Stimulated activated memory B cell treated with anti-CD40 and anti-IgM and Interleukin-4, amounts not matched to agents 10 μg/mL and 1 μg/mL and 100 μg/mL, for 72 hours (primary cell): Measurements from ENCODE around the gene USF2.

ENCODE experiments used
- ATAC-seq: fragments of 150-1000 bp; cut with Tn5 transposase; 2 replicates; pipeline ENCODE4 v1.10.0; 2021
- H3K27ac Mint-ChIP-seq: one replicate; pipeline ENCODE4 v1.8.0; 2022; ENCODE audit warnings: mild to moderate bottlenecking, mixed read lengths
- H3K27me3 Mint-ChIP-seq: one replicate; pipeline ENCODE4 v1.8.0; 2022; ENCODE audit warnings: mixed read lengths
- H3K36me3 Mint-ChIP-seq: one replicate; pipeline ENCODE4 v1.8.0; 2022; ENCODE audit warnings: mixed read lengths
- H3K4me1 Mint-ChIP-seq: one replicate; pipeline ENCODE4 v1.8.0; 2022; ENCODE audit warnings: mixed read lengths
- H3K4me3 Mint-ChIP-seq: one replicate; pipeline ENCODE4 v1.8.0; 2022; ENCODE audit warnings: mild to moderate bottlenecking, moderate library complexity, mixed read lengths
- H3K9me3 Mint-ChIP-seq: one replicate; pipeline ENCODE4 v1.8.0; 2022; ENCODE audit warnings: mixed read lengths

USF2 gene

DNA sequence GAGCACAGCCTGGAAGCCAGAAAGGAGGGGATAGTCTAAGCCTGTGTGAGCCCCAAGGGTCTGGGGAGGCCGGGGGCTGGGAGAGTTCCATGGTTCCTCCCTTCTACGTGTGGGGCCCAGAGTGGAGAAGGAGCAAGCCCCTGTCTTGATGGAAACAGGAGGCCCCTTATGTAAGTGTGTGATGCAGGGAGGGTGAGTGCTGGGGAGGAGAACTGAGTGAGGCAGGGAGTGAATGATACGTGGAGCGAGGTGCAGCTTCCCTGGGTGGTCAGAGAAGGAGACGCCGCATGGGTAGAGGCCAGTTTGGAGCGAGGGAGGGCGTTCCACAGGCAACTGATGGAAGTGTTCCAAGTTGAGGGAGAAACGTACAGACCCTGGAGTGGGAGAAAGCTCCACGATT, 39.2 kb downstream of the USF2 start:
- Mint-ChIP-seq H3K36me3 (no peaks in the 10 kb centered on the region), H3K27ac (no peak overlapping the region), H3K4me3 (no peak overlapping the region), H3K9me3 (no peaks in the 10 kb centered on the region), H3K27me3 (no peaks in the 10 kb centered on the region), H3K4me1 (peaks cover 48% of the 10 kb centered on the region)
- ATAC-seq = no peak

GRCh38 chr19:35308910-35309309, 40.1 kb downstream of the USF2 start:
- no peak for ATAC-seq
- no peak overlapping the region for H3K4me3 Mint-ChIP-seq
- no peaks in the 10 kb centered on the region for H3K36me3 Mint-ChIP-seq
- peaks cover 53% of the 10 kb centered on the region for H3K4me1 Mint-ChIP-seq
- H3K27ac Mint-ChIP-seq = peak overlapping the region; percentile 14
- H3K27me3 Mint-ChIP-seq = no peaks in the 10 kb centered on the region
- H3K9me3 Mint-ChIP-seq = no peaks in the 10 kb centered on the region

DNA sequence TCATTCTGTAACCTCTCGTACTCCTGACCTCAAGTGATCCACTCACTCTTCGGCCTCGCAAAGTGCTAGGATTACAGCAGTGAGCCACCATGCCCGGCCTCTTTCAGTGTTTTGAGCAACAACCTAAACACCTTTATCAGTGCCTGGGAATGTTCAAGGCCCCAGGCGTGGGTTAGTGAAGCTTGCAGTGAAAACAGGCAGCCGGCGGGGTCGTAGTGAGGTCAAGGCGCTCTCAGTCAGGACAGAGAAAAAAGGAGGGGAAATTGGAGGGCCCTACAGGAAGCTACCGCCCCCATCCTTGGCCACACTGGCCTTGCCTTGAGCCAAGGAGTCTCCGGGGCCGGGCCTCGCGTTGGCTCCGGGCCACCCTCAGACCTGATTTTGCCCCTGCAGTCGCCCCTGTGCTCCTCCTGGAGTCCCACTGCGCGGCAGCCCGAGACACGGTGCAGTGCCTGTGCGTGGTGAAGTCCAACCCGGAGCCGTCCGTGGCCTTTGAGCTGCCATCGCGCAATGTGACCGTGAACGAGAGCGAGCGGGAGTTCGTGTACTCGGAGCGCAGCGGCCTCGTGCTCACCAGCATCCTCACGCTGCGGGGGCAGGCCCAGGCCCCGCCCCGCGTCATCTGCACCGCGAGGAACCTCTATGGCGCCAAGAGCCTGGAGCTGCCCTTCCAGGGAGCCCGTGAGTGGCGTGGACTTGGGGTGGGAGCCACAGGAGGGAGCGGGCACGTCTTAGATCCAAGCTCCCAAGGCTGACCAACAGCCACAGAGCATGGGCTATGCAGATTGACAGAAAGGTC, 40.9 kb downstream of the USF2 start:
- H3K27me3 Mint-ChIP-seq = no peaks in the 10 kb centered on the region
- no peak for ATAC-seq
- H3K27ac Mint-ChIP-seq = peak overlapping the region; percentile 14
- no peak overlapping the region for H3K4me3 Mint-ChIP-seq
- H3K36me3 Mint-ChIP-seq = no peaks in the 10 kb centered on the region
- H3K9me3 Mint-ChIP-seq = no peaks in the 10 kb centered on the region
- peaks cover 57% of the 10 kb centered on the region for H3K4me1 Mint-ChIP-seq

- no peaks in the 10 kb centered on the region for H3K36me3 Mint-ChIP-seq
- ATAC-seq = no peak
- peak overlapping the region; percentile 53 for H3K27ac Mint-ChIP-seq
- no peaks in the 10 kb centered on the region for H3K27me3 Mint-ChIP-seq
- no peaks in the 10 kb centered on the region for H3K9me3 Mint-ChIP-seq
- peaks cover 59% of the 10 kb centered on the region for H3K4me1 Mint-ChIP-seq
- H3K4me3 Mint-ChIP-seq = no peak overlapping the region
Observed at GRCh38 chr19:35310331-35310730, 41.6 kb downstream of the USF2 start.

DNA sequence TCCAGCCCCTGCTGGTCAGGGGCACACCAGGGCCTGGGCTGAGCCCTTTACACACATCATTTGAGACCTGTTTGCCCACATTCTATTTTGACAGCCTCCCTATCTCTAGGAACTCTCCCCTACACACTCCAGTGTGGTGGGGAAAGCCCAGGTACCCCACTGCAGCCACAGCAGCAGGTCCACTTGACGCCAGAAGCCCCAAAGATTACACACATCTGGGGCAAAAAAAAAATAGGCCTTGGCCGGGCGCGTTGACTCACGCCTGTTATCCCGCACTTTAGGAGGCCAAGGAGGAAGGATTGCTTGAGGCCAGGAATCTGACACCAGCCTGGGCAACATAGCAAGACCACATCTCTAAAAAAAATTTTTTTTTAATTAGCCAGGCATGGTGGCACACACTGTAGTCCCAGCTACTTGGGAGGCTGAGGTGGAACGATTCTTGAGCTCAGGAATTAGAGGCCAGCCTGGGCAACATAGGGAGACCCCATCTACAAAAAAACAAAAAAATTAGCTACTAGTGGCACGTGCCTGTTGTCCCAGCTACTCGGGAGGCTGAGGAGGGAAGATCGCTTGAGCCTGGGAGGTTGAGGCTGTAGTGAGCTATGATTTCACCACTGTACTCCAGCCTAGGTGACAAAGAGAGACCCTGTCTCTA, 42.2 kb downstream of the USF2 start:
- no peaks in the 10 kb centered on the region for H3K27me3 Mint-ChIP-seq
- H3K9me3 Mint-ChIP-seq = no peaks in the 10 kb centered on the region
- no peaks in the 10 kb centered on the region for H3K36me3 Mint-ChIP-seq
- no peak overlapping the region for H3K4me3 Mint-ChIP-seq
- H3K4me1 Mint-ChIP-seq = peaks cover 64% of the 10 kb centered on the region
- peak overlapping the region; percentile 53 for H3K27ac Mint-ChIP-seq
- ATAC-seq = no peak

DNA sequence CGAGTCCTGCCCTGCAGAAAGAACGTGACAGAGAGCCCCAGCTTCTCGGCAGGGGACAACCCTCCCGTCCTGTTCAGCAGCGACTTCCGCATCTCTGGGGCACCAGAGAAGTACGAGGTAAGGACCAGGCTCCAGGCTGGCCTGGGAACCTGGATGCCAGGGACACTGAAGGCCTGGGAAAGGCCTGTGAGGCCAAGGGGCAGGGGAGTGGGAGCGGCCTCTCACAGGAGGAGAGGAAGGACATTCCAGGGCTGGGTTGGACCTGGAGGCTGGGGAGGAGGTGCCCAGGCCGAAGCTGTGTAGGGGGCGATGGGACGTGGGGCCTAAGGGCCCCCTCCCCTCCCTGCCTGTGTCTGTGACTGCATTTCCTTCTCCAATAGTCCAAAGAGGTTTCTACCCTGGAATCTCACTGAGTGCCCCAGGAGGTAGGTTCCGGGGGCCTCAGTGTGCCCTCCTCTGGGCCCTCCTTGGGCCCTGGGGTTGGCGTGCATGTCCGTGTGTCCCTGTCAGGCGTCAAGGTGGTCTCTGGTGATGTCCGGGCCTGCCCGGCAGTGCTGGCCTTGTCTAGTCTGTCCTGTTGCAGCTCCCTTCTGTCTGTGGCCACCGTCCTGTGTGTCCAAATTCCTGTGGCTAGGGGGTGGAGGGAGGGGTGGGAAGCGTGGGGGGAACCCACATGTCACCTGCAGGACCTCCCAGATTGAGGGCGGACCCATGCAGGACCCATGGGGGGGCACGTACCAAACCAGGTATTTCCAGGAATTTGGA, 43.3 kb downstream of the USF2 start:
- Mint-ChIP-seq H3K36me3 (no peaks in the 10 kb centered on the region), H3K4me1 (peaks cover 67% of the 10 kb centered on the region), H3K27ac (peak overlapping the region; percentile 65), H3K9me3 (no peaks in the 10 kb centered on the region), H3K4me3 (no peak overlapping the region), H3K27me3 (no peaks in the 10 kb centered on the region)
- no peak for ATAC-seq

DNA sequence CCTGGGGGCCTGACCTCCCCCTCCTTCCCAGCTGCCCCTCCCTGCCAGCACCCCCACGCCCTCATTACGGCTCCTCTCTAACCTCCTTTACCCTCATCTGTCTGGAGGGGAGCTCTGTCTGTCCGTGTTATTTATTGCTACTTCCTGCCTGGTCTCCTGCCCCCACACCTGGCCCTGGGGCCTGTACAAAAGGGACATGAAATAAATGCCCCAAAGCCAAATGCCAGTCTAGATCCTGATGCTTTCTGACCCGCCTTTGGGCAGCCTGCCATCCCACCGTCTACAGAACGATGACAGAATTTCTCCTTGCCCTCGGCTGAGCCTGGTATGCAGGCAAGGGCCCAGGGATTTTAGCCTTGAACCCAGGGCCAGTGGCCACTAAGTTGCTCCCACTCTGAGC, 44.8 kb downstream of the USF2 start:
- ATAC-seq = no peak
- H3K4me3 Mint-ChIP-seq = no peak overlapping the region
- peaks cover 69% of the 10 kb centered on the region for H3K4me1 Mint-ChIP-seq
- no peaks in the 10 kb centered on the region for H3K36me3 Mint-ChIP-seq
- H3K27ac Mint-ChIP-seq = peak overlapping the region; percentile 65
- H3K9me3 Mint-ChIP-seq = no peaks in the 10 kb centered on the region
- H3K27me3 Mint-ChIP-seq = no peaks in the 10 kb centered on the region

GRCh38 chr19:35314031-35314430, 45.3 kb downstream of the USF2 start:
- Mint-ChIP-seq H3K27ac (peak overlapping the region; percentile 65), H3K4me3 (no peak overlapping the region), H3K27me3 (no peaks in the 10 kb centered on the region), H3K36me3 (no peaks in the 10 kb centered on the region), H3K4me1 (peaks cover 69% of the 10 kb centered on the region), H3K9me3 (no peaks in the 10 kb centered on the region)
- no peak for ATAC-seq

DNA sequence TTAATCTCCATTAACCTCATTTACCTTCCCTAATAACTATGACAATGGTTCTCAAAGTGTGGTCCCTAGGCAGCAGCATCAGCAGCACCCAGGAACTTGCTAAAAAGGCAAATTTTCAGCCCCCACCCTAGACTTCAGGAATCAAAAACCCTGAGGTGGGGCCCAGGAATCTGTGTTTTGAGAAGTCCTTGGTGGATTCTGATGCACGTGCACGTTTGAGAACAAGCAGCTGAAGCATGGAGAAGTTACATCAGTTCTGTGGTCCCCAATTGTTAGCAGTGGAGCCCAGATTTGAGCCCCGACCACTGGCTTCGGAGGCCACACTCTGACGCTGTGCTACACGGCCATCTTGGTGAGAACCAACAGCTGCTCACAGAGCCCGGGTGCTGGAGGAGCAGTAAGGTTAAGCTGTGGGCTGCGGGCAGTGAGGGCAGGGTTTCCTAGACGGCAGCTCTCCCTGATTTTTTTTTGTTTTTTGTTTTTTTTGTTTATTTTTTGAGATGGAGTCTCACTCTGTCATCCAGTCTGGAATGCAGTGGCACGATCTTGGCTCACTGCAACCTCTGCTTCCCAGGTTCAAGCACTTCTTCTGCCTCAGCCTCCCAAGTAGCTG, 46.2 kb downstream of the USF2 start:
- Mint-ChIP-seq H3K9me3 (no peaks in the 10 kb centered on the region), H3K4me3 (no peak overlapping the region), H3K36me3 (no peaks in the 10 kb centered on the region), H3K4me1 (peaks cover 70% of the 10 kb centered on the region), H3K27ac (no peak overlapping the region), H3K27me3 (no peaks in the 10 kb centered on the region)
- ATAC-seq = no peak

DNA sequence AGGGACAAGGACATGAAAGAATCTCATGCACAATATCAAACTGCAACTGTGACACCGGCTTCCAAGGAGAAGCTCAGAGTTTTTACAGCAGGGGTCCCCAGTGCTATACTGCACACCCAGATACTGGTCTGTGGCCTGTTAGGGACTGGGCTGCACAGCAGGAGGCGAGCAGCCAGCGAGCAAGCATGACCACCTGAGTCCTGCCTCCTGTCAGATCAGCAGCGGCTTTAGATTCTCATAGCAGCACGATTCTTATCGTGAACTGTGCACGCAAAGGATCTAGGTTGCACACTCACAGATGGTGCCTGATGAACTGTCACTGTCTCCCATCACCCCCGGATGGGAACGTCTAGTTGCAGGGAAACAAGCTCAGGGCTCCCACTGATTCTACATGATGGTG, 47.1 kb downstream of the USF2 start:
- H3K27ac Mint-ChIP-seq = peak overlapping the region; percentile 78
- H3K4me3 Mint-ChIP-seq = no peak overlapping the region
- H3K4me1 Mint-ChIP-seq = peaks cover 74% of the 10 kb centered on the region
- no peaks in the 10 kb centered on the region for H3K36me3 Mint-ChIP-seq
- no peak for ATAC-seq
- no peaks in the 10 kb centered on the region for H3K9me3 Mint-ChIP-seq
- H3K27me3 Mint-ChIP-seq = no peaks in the 10 kb centered on the region

DNA sequence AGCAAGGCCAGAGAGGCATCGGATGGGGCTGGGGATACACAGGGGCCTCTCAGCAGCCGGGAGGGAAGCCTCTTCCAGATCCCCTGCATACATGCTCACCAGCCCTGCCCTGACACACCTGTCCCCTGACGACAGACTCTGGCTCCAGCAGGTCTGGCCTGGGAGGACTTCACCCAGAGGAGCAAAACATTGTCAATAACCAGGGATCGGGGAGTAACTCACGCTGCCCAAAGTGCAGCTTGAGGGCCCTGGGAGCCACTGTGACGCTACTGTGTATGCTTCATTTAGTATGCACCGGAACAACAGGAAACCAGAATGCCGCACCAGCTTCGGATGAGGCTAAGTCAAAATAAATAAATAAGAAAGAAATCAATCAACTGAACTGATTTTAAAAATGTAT, 47.8 kb downstream of the USF2 start:
- Mint-ChIP-seq H3K9me3 (no peaks in the 10 kb centered on the region), H3K4me1 (peaks cover 81% of the 10 kb centered on the region), H3K27ac (peak overlapping the region; percentile 78), H3K36me3 (no peaks in the 10 kb centered on the region), H3K4me3 (peak overlapping the region; percentile 26), H3K27me3 (no peaks in the 10 kb centered on the region)
- ATAC-seq = no peak

DNA sequence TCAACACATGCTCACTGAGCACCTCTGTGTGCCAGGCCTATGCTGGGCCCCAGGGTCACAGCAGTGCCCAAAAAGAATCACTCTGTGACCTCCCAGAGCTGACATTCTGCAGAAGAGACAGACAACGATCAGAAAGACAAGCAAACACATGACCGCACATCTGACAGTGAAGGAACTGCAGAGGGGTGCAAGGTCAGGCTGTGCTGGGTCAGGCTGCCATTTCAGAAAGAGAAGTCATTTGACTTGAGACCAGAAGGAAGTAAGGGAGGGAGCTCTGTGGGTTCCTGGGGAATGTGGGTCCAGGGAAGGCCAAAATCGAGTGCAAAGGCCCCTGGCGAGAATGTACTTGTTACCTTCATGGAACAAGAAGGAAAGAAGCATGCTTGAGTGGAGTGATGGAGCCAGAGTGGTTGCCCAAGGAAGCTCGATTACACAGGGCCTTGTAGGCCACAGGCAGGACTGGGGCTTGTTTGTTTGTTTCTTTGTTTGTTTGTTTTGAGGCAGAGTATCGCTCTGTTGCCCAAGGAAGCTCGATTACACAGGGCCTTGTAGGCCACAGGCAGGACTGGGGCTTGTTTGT, 48.8 kb downstream of the USF2 start:
- Mint-ChIP-seq H3K27ac (peak overlapping the region; percentile 78), H3K4me1 (peaks cover 91% of the 10 kb centered on the region), H3K9me3 (peaks cover 2% of the 10 kb centered on the region), H3K36me3 (no peaks in the 10 kb centered on the region), H3K27me3 (no peaks in the 10 kb centered on the region), H3K4me3 (peak overlapping the region; percentile 6)
- ATAC-seq = no peak

DNA sequence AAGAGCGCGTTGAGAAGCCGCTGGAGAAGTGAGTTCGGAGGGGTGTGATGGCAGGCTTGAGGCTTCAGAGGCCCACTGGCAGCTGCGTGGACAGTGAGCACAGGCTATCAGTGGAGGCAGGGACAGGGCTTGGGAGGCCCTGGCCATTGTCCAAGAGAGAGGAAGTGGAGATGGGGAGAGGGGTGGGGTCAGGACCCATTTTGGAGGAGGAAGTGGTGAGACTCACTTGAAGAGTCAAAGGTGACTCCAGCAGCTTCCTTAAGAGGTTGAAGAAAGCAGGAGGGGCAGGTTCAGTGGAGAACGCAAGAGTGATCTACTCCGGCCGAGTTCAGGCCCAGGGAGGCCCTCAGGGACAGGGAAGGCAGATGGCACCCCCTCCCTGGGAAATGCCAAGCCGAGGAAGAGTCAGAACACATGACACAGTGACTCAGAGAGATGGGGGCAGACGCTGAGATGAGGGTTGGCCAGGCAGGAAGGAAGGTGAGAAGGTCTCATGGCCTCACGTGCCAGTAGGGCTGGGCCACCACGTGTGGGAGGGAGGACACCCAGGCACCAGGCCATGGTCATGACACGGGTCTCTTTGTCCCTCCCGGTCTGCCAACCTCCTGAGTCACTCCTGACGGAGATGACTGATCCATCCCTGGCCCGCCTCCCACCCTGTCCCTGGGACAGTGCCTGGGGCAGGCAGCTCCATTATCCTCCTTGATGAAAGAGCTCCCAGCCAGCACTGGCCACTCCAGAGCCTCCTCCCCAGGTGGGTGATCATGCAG, 50.1 kb downstream of the USF2 start:
- Mint-ChIP-seq H3K4me1 (peaks cover 90% of the 10 kb centered on the region), H3K9me3 (peaks cover 2% of the 10 kb centered on the region), H3K27me3 (no peaks in the 10 kb centered on the region), H3K4me3 (peak overlapping the region; percentile 38), H3K36me3 (no peaks in the 10 kb centered on the region), H3K27ac (peak overlapping the region; percentile 78)
- peak; percentile 63 for ATAC-seq

DNA sequence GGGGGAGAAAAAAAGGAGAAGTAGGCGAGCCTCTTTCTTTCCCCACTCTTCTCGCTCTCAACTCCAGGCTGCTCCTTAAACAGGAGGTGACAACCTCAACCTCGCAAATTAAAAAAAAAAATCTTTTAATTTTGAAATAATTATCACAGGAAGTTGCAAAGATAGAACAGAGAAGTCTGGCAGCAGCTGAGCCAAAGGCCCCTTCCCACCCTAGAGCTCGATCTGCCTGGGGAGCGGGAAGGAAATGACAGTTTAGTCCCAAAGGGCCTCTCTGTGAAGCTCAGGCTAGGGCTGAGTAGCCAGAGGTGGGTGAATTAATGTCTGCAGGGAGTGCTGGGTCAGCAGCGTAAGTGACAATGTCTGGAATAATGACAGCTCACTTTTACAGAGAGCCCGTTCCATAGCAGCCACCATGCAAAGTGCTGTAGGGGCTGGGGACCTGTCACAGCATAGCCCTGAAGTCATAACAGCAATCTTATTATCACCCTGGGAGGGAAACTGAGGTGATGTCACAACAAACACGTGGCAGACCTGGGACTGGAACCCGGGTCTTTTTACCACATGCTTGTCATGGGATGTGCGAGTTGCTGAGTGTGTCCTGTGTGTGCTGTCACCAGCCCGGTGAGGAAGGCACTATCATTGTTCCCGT, 51.4 kb downstream of the USF2 start:
- Mint-ChIP-seq H3K27ac (peak overlapping the region; percentile 78), H3K9me3 (peaks cover 2% of the 10 kb centered on the region), H3K4me3 (peak overlapping the region; percentile 27), H3K4me1 (peaks cover 96% of the 10 kb centered on the region), H3K27me3 (no peaks in the 10 kb centered on the region), H3K36me3 (no peaks in the 10 kb centered on the region)
- peak; percentile 68 for ATAC-seq
